ENCODE results near the gene RNFT2.

Gene RNFT2

GRCh38 chr12:116833474-116833873 is 95.4 kb downstream of the RNFT2 start:
- no peaks in the 10 kb centered on the region for H3K36me3 ChIP-seq (ENCODE audit: control insufficient read depth, insufficient read depth, low read length)
- H3K27ac ChIP-seq (ENCODE audit: low read depth, low read length, severe bottlenecking) = no peak overlapping the region
- WGBS, 2 experiments (ENCODE audit: insufficient coverage in 2 of 2) = 91 to 97% methylated on average over 5 to 7 of the region's 10 CpGs

GRCh38 chr12:116835484-116835883 is 97.4 kb downstream of the RNFT2 start:
- Histone ChIP-seq H3K36me3 (ENCODE audit: control insufficient read depth, insufficient read depth, low read length) (no peaks in the 10 kb centered on the region), H3K4me3 (ENCODE audit: extremely low read depth, insufficient read depth, low read length, poor library complexity, severe bottlenecking) (no peak overlapping the region), H3K27ac (ENCODE audit: low read depth, low read length, severe bottlenecking) (no peak overlapping the region), H3K9me3 (ENCODE audit: control insufficient read depth, low read length) (no peaks in the 10 kb centered on the region), H3K4me1 (ENCODE audit: control insufficient read depth, insufficient read depth, low read length, poor library complexity, severe bottlenecking) (no peaks in the 10 kb centered on the region)
- 56 to 100% methylated on average over 1 of the region's 1 CpG for WGBS, 2 experiments (ENCODE audit: insufficient coverage in 2 of 2)

More at GRCh38 chr12:116833474-116833873, 95.4 kb downstream of the RNFT2 start:
- Histone ChIP-seq H3K4me3 (ENCODE audit: extremely low read depth, insufficient read depth, low read length, poor library complexity, severe bottlenecking) (no peak overlapping the region), H3K9me3 (ENCODE audit: control insufficient read depth, low read length) (no peaks in the 10 kb centered on the region), H3K4me1 (ENCODE audit: control insufficient read depth, insufficient read depth, low read length, poor library complexity, severe bottlenecking) (no peaks in the 10 kb centered on the region)

DNA sequence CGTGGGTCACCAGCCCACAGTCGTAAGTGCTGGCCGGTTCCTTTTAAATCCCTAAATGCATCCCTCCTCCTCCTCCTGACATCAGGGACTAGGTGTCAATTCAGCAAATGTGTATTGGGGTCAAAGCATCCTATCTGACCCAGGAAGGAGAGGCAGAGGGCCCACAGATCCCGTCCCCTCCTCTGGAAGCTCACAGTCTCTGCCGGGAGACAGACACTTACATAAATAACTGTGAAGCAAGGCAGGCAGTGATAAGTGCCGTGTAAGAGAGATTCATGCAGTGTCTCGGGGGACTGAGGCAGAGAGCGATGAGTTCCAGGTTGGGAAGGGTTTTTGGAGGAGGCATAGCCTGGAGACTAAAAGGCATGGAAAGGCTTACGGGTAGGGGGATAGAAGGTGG is 99.0 kb downstream of the RNFT2 start:
- WGBS, 2 experiments (ENCODE audit: insufficient coverage in 2 of 2) = 72 to 80% methylated on average over 4 to 9 of the region's 9 CpGs
- Histone ChIP-seq H3K9me3 (ENCODE audit: control insufficient read depth, low read length) (no peaks in the 10 kb centered on the region), H3K27ac (ENCODE audit: low read depth, low read length, severe bottlenecking) (no peak overlapping the region), H3K36me3 (ENCODE audit: control insufficient read depth, insufficient read depth, low read length) (no peaks in the 10 kb centered on the region), H3K4me1 (ENCODE audit: control insufficient read depth, insufficient read depth, low read length, poor library complexity, severe bottlenecking) (no peaks in the 10 kb centered on the region), H3K4me3 (ENCODE audit: extremely low read depth, insufficient read depth, low read length, poor library complexity, severe bottlenecking) (no peak overlapping the region)

- no peak overlapping the region for H3K27ac ChIP-seq (ENCODE audit: low read depth, low read length, severe bottlenecking)
Observed at GRCh38 chr12:116838365-116838764, 100.2 kb downstream of the RNFT2 start.

DNA sequence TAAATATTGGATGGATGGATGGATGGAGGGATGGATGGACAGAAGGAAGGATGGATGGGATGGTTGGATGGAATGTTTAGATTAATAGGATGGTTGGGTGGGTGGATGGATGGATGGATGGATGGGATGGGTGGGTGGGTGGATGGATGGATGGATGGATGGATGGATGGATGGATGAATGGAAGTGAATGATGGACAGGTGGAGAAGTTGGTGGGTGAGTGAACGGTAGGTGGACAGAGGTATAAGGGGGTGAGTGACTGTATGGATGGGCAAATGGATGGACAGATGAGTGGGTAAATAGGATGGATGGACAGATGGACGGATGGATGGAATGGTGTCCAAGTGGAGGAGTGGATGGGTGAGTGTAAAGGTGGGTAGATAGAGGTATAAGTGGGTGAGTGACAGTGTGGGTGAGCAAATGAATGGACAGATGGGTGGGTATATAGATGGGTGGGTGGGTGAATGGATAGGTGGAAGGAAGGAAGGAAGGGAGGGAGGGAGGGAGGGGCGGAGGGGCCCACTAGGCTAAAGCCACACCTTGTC is 101.2 kb downstream of the RNFT2 start:
- Histone ChIP-seq H3K4me3 (ENCODE audit: extremely low read depth, insufficient read depth, low read length, poor library complexity, severe bottlenecking) (no peak overlapping the region), H3K4me1 (ENCODE audit: control insufficient read depth, insufficient read depth, low read length, poor library complexity, severe bottlenecking) (no peaks in the 10 kb centered on the region), H3K36me3 (ENCODE audit: control insufficient read depth, insufficient read depth, low read length) (no peaks in the 10 kb centered on the region), H3K9me3 (ENCODE audit: control insufficient read depth, low read length) (no peaks in the 10 kb centered on the region), H3K27ac (ENCODE audit: low read depth, low read length, severe bottlenecking) (no peak overlapping the region)
- WGBS, 2 experiments (ENCODE audit: insufficient coverage in 2 of 2) = 90 to 93% methylated on average over 1 to 2 of the region's 3 CpGs

More at GRCh38 chr12:116838365-116838764, 100.2 kb downstream of the RNFT2 start:
- 91% methylated on average over 4 of the region's 4 CpGs for WGBS, 2 experiments (ENCODE audit: insufficient coverage in 2 of 2)
- no peaks in the 10 kb centered on the region for H3K4me1 ChIP-seq (ENCODE audit: control insufficient read depth, insufficient read depth, low read length, poor library complexity, severe bottlenecking)
- no peaks in the 10 kb centered on the region for H3K9me3 ChIP-seq (ENCODE audit: control insufficient read depth, low read length)
- H3K36me3 ChIP-seq (ENCODE audit: control insufficient read depth, insufficient read depth, low read length) = no peaks in the 10 kb centered on the region
- H3K4me3 ChIP-seq (ENCODE audit: extremely low read depth, insufficient read depth, low read length, poor library complexity, severe bottlenecking) = no peak overlapping the region

GRCh38 chr12:116843085-116843484 is 105.0 kb downstream of the RNFT2 start:
- no peaks in the 10 kb centered on the region for H3K4me1 ChIP-seq (ENCODE audit: control insufficient read depth, insufficient read depth, low read length, poor library complexity, severe bottlenecking)
- H3K4me3 ChIP-seq (ENCODE audit: extremely low read depth, insufficient read depth, low read length, poor library complexity, severe bottlenecking) = no peak overlapping the region
- H3K36me3 ChIP-seq (ENCODE audit: control insufficient read depth, insufficient read depth, low read length) = no peaks in the 10 kb centered on the region
- no peak overlapping the region for H3K27ac ChIP-seq (ENCODE audit: low read depth, low read length, severe bottlenecking)
- H3K9me3 ChIP-seq (ENCODE audit: control insufficient read depth, low read length) = no peaks in the 10 kb centered on the region
- WGBS, 2 experiments (ENCODE audit: insufficient coverage in 2 of 2) = 92% methylated on average over 2 of the region's 6 CpGs; no CpG with 5 or more reads in 1 of the 2 experiments

GRCh38 chr12:116849216-116849615 is 111.1 kb downstream of the RNFT2 start:
- no peaks in the 10 kb centered on the region for H3K36me3 ChIP-seq (ENCODE audit: control insufficient read depth, insufficient read depth, low read length)
- no peak overlapping the region for H3K4me3 ChIP-seq (ENCODE audit: extremely low read depth, insufficient read depth, low read length, poor library complexity, severe bottlenecking)
- no peaks in the 10 kb centered on the region for H3K4me1 ChIP-seq (ENCODE audit: control insufficient read depth, insufficient read depth, low read length, poor library complexity, severe bottlenecking)
- WGBS, 2 experiments (ENCODE audit: insufficient coverage in 2 of 2) = 93 to 95% methylated on average over 21 to 23 of the region's 23 CpGs
- H3K9me3 ChIP-seq (ENCODE audit: control insufficient read depth, low read length) = no peaks in the 10 kb centered on the region
- no peak overlapping the region for H3K27ac ChIP-seq (ENCODE audit: low read depth, low read length, severe bottlenecking)

GRCh38 chr12:116852303-116852702 is 114.2 kb downstream of the RNFT2 start:
- no peaks in the 10 kb centered on the region for H3K4me1 ChIP-seq (ENCODE audit: control insufficient read depth, insufficient read depth, low read length, poor library complexity, severe bottlenecking)
- H3K36me3 ChIP-seq (ENCODE audit: control insufficient read depth, insufficient read depth, low read length) = no peaks in the 10 kb centered on the region
- 95% methylated on average over 3 to 6 of the region's 6 CpGs for WGBS, 2 experiments (ENCODE audit: insufficient coverage in 2 of 2)
- H3K27ac ChIP-seq (ENCODE audit: low read depth, low read length, severe bottlenecking) = no peak overlapping the region
- no peak overlapping the region for H3K4me3 ChIP-seq (ENCODE audit: extremely low read depth, insufficient read depth, low read length, poor library complexity, severe bottlenecking)
- H3K9me3 ChIP-seq (ENCODE audit: control insufficient read depth, low read length) = no peaks in the 10 kb centered on the region

- Histone ChIP-seq H3K36me3 (ENCODE audit: control insufficient read depth, insufficient read depth, low read length) (no peaks in the 10 kb centered on the region), H3K4me1 (ENCODE audit: control insufficient read depth, insufficient read depth, low read length, poor library complexity, severe bottlenecking) (peaks cover 5% of the 10 kb centered on the region), H3K27ac (ENCODE audit: low read depth, low read length, severe bottlenecking) (no peak overlapping the region), H3K9me3 (ENCODE audit: control insufficient read depth, low read length) (no peaks in the 10 kb centered on the region), H3K4me3 (ENCODE audit: extremely low read depth, insufficient read depth, low read length, poor library complexity, severe bottlenecking) (no peak overlapping the region)
- WGBS, 2 experiments (ENCODE audit: insufficient coverage in 2 of 2) = 89 to 100% methylated on average over 2 to 3 of the region's 5 CpGs
Observed at GRCh38 chr12:116853507-116853906, 115.4 kb downstream of the RNFT2 start.

GRCh38 chr12:116855744-116856470 is 117.8 kb downstream of the RNFT2 start:
- Histone ChIP-seq H3K9me3 (ENCODE audit: control insufficient read depth, low read length) (no peaks in the 10 kb centered on the region), H3K4me1 (ENCODE audit: control insufficient read depth, insufficient read depth, low read length, poor library complexity, severe bottlenecking) (peaks cover 11% of the 10 kb centered on the region), H3K4me3 (ENCODE audit: extremely low read depth, insufficient read depth, low read length, poor library complexity, severe bottlenecking) (no peak overlapping the region), H3K36me3 (ENCODE audit: control insufficient read depth, insufficient read depth, low read length) (no peaks in the 10 kb centered on the region), H3K27ac (ENCODE audit: low read depth, low read length, severe bottlenecking) (no peak overlapping the region)
- WGBS, 2 experiments (ENCODE audit: insufficient coverage in 2 of 2) = 88 to 91% methylated on average over 12 of the region's 16 CpGs

GRCh38 chr12:116856729-116857128 is 118.6 kb downstream of the RNFT2 start:
- no peaks in the 10 kb centered on the region for H3K9me3 ChIP-seq (ENCODE audit: control insufficient read depth, low read length)
- H3K4me1 ChIP-seq (ENCODE audit: control insufficient read depth, insufficient read depth, low read length, poor library complexity, severe bottlenecking) = peaks cover 15% of the 10 kb centered on the region
- no peaks in the 10 kb centered on the region for H3K36me3 ChIP-seq (ENCODE audit: control insufficient read depth, insufficient read depth, low read length)
- no peak overlapping the region for H3K4me3 ChIP-seq (ENCODE audit: extremely low read depth, insufficient read depth, low read length, poor library complexity, severe bottlenecking)
- no peak overlapping the region for H3K27ac ChIP-seq (ENCODE audit: low read depth, low read length, severe bottlenecking)
- 84 to 93% methylated on average over 10 of the region's 11 CpGs for WGBS, 2 experiments (ENCODE audit: insufficient coverage in 2 of 2)
